ENCODE results near the gene MS4A18.

Gene MS4A18

DNA sequence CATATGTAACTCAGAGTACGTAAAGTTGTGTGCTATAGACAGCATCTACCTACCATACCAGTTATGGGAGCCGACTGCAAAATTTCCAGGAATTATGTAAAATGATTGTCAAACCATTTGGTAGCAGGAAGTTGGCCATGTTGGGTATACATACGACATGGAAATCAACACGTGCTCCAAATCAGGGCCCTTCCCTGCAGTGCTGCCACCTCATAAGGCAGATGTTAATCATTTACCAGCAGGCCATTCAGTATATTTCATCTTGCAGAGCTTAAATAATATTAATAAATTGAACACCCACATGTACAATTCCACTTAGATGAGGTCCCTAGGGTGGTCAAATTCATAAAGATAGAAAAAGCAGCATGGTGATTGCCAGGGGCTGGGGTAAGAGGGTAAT lies 9.8 kb downstream of the MS4A18 start:
- Histone ChIP-seq H3K4me3 (ENCODE audit: extremely low read depth, insufficient read depth, low read length, poor library complexity, severe bottlenecking) (no peak overlapping the region), H3K4me1 (ENCODE audit: control insufficient read depth, insufficient read depth, low read length, poor library complexity, severe bottlenecking) (no peaks in the 10 kb centered on the region), H3K27ac (ENCODE audit: low read depth, low read length, severe bottlenecking) (no peak overlapping the region), H3K36me3 (ENCODE audit: control insufficient read depth, insufficient read depth, low read length) (no peaks in the 10 kb centered on the region), H3K9me3 (ENCODE audit: control insufficient read depth, low read length) (no peaks in the 10 kb centered on the region)
- 70 to 94% methylated on average over 2 of the region's 4 CpGs for WGBS, 2 experiments (ENCODE audit: insufficient coverage in 2 of 2)

- Histone ChIP-seq H3K4me1 (ENCODE audit: control insufficient read depth, insufficient read depth, low read length, poor library complexity, severe bottlenecking) (no peaks in the 10 kb centered on the region), H3K27ac (ENCODE audit: low read depth, low read length, severe bottlenecking) (no peak overlapping the region), H3K9me3 (ENCODE audit: control insufficient read depth, low read length) (no peaks in the 10 kb centered on the region), H3K4me3 (ENCODE audit: extremely low read depth, insufficient read depth, low read length, poor library complexity, severe bottlenecking) (no peak overlapping the region), H3K36me3 (ENCODE audit: control insufficient read depth, insufficient read depth, low read length) (no peaks in the 10 kb centered on the region)
- WGBS, 2 experiments (ENCODE audit: insufficient coverage in 2 of 2), result 63 to 78% methylated on average over 3 to 6 of the region's 7 CpGs
Observed at GRCh38 chr11:60739114-60739513, 14.6 kb downstream of the MS4A18 start.

GRCh38 chr11:60740573-60740972 lies 16.1 kb downstream of the MS4A18 start:
- H3K4me3 ChIP-seq (ENCODE audit: extremely low read depth, insufficient read depth, low read length, poor library complexity, severe bottlenecking), result no peak overlapping the region
- no peaks in the 10 kb centered on the region for H3K9me3 ChIP-seq (ENCODE audit: control insufficient read depth, low read length)
- H3K27ac ChIP-seq (ENCODE audit: low read depth, low read length, severe bottlenecking), result no peak overlapping the region
- H3K36me3 ChIP-seq (ENCODE audit: control insufficient read depth, insufficient read depth, low read length), result no peaks in the 10 kb centered on the region
- H3K4me1 ChIP-seq (ENCODE audit: control insufficient read depth, insufficient read depth, low read length, poor library complexity, severe bottlenecking), result no peaks in the 10 kb centered on the region

- Histone ChIP-seq H3K4me3 (ENCODE audit: extremely low read depth, insufficient read depth, low read length, poor library complexity, severe bottlenecking) (no peak overlapping the region), H3K4me1 (ENCODE audit: control insufficient read depth, insufficient read depth, low read length, poor library complexity, severe bottlenecking) (no peaks in the 10 kb centered on the region), H3K36me3 (ENCODE audit: control insufficient read depth, insufficient read depth, low read length) (no peaks in the 10 kb centered on the region), H3K27ac (ENCODE audit: low read depth, low read length, severe bottlenecking) (no peak overlapping the region), H3K9me3 (ENCODE audit: control insufficient read depth, low read length) (no peaks in the 10 kb centered on the region)
- 80 to 86% methylated on average over 1 of the region's 3 CpGs for WGBS, 2 experiments (ENCODE audit: insufficient coverage in 2 of 2)
Observed at GRCh38 chr11:60741421-60741820, 16.9 kb downstream of the MS4A18 start.

DNA sequence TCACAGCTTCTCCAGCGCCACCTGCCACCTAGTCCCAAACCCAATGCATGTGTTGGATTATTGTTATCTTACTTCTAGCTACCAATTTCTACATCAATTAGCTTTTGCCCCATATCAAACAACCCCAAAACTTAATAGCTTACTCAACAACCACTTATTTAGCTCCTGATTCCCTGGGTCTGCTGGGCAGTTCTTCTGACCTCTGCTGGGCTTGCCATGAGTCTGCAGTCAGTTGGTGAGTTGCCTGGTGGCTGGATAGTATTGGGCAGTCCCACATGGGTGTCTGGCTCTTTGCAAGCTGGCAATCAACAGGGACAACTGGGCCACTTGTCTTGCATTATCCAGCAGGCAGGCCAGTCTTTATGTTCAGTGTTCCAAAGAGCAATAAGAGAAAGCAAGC lies 18.5 kb downstream of the MS4A18 start:
- Histone ChIP-seq H3K36me3 (ENCODE audit: control insufficient read depth, insufficient read depth, low read length) (no peaks in the 10 kb centered on the region), H3K4me3 (ENCODE audit: extremely low read depth, insufficient read depth, low read length, poor library complexity, severe bottlenecking) (no peak overlapping the region), H3K27ac (ENCODE audit: low read depth, low read length, severe bottlenecking) (no peak overlapping the region), H3K4me1 (ENCODE audit: control insufficient read depth, insufficient read depth, low read length, poor library complexity, severe bottlenecking) (no peaks in the 10 kb centered on the region), H3K9me3 (ENCODE audit: control insufficient read depth, low read length) (no peaks in the 10 kb centered on the region)
- WGBS, 2 experiments (ENCODE audit: insufficient coverage in 2 of 2), result 100% methylated on average over 1 of the region's 1 CpG; no CpG with 5 or more reads in 1 of the 2 experiments

- Histone ChIP-seq H3K27ac (ENCODE audit: low read depth, low read length, severe bottlenecking) (no peak overlapping the region), H3K9me3 (ENCODE audit: control insufficient read depth, low read length) (no peaks in the 10 kb centered on the region), H3K36me3 (ENCODE audit: control insufficient read depth, insufficient read depth, low read length) (no peaks in the 10 kb centered on the region), H3K4me1 (ENCODE audit: control insufficient read depth, insufficient read depth, low read length, poor library complexity, severe bottlenecking) (no peaks in the 10 kb centered on the region), H3K4me3 (ENCODE audit: extremely low read depth, insufficient read depth, low read length, poor library complexity, severe bottlenecking) (no peak overlapping the region)
- WGBS, 2 experiments (ENCODE audit: insufficient coverage in 2 of 2), result 60 to 83% methylated on average over 2 to 4 of the region's 5 CpGs
Observed at GRCh38 chr11:60744114-60744513, 19.6 kb downstream of the MS4A18 start.

- H3K36me3 ChIP-seq (ENCODE audit: control insufficient read depth, insufficient read depth, low read length), result no peaks in the 10 kb centered on the region
- H3K27ac ChIP-seq (ENCODE audit: low read depth, low read length, severe bottlenecking), result no peak overlapping the region
- WGBS, 2 experiments (ENCODE audit: insufficient coverage in 2 of 2), result 88 to 93% methylated on average over 14 of the region's 14 CpGs
- H3K4me1 ChIP-seq (ENCODE audit: control insufficient read depth, insufficient read depth, low read length, poor library complexity, severe bottlenecking), result no peaks in the 10 kb centered on the region
- no peaks in the 10 kb centered on the region for H3K9me3 ChIP-seq (ENCODE audit: control insufficient read depth, low read length)
- H3K4me3 ChIP-seq (ENCODE audit: extremely low read depth, insufficient read depth, low read length, poor library complexity, severe bottlenecking), result no peak overlapping the region
Observed at GRCh38 chr11:60747359-60747873, 22.9 kb downstream of the MS4A18 start.

GRCh38 chr11:60748225-60748624 lies 23.7 kb downstream of the MS4A18 start:
- no peaks in the 10 kb centered on the region for H3K4me1 ChIP-seq (ENCODE audit: control insufficient read depth, insufficient read depth, low read length, poor library complexity, severe bottlenecking)
- H3K36me3 ChIP-seq (ENCODE audit: control insufficient read depth, insufficient read depth, low read length), result no peaks in the 10 kb centered on the region
- H3K9me3 ChIP-seq (ENCODE audit: control insufficient read depth, low read length), result no peaks in the 10 kb centered on the region
- 85 to 93% methylated on average over 13 to 14 of the region's 17 CpGs for WGBS, 2 experiments (ENCODE audit: insufficient coverage in 2 of 2)
- no peak overlapping the region for H3K27ac ChIP-seq (ENCODE audit: low read depth, low read length, severe bottlenecking)
- no peak overlapping the region for H3K4me3 ChIP-seq (ENCODE audit: extremely low read depth, insufficient read depth, low read length, poor library complexity, severe bottlenecking)

- Histone ChIP-seq H3K4me1 (ENCODE audit: control insufficient read depth, insufficient read depth, low read length, poor library complexity, severe bottlenecking) (no peaks in the 10 kb centered on the region), H3K36me3 (ENCODE audit: control insufficient read depth, insufficient read depth, low read length) (no peaks in the 10 kb centered on the region), H3K9me3 (ENCODE audit: control insufficient read depth, low read length) (no peaks in the 10 kb centered on the region), H3K4me3 (ENCODE audit: extremely low read depth, insufficient read depth, low read length, poor library complexity, severe bottlenecking) (no peak overlapping the region), H3K27ac (ENCODE audit: low read depth, low read length, severe bottlenecking) (no peak overlapping the region)
- 78 to 79% methylated on average over 5 to 7 of the region's 8 CpGs for WGBS, 2 experiments (ENCODE audit: insufficient coverage in 2 of 2)
Observed at GRCh38 chr11:60748821-60749220, 24.3 kb downstream of the MS4A18 start.

GRCh38 chr11:60750911-60751310 lies 26.4 kb downstream of the MS4A18 start:
- no peaks in the 10 kb centered on the region for H3K36me3 ChIP-seq (ENCODE audit: control insufficient read depth, insufficient read depth, low read length)
- no peaks in the 10 kb centered on the region for H3K9me3 ChIP-seq (ENCODE audit: control insufficient read depth, low read length)
- H3K27ac ChIP-seq (ENCODE audit: low read depth, low read length, severe bottlenecking), result no peak overlapping the region
- H3K4me1 ChIP-seq (ENCODE audit: control insufficient read depth, insufficient read depth, low read length, poor library complexity, severe bottlenecking), result peaks cover 5% of the 10 kb centered on the region
- WGBS, 2 experiments (ENCODE audit: insufficient coverage in 2 of 2), result 79 to 100% methylated on average over 2 of the region's 3 CpGs
- no peak overlapping the region for H3K4me3 ChIP-seq (ENCODE audit: extremely low read depth, insufficient read depth, low read length, poor library complexity, severe bottlenecking)

- H3K36me3 ChIP-seq (ENCODE audit: control insufficient read depth, insufficient read depth, low read length), result no peaks in the 10 kb centered on the region
- H3K4me1 ChIP-seq (ENCODE audit: control insufficient read depth, insufficient read depth, low read length, poor library complexity, severe bottlenecking), result peaks cover 6% of the 10 kb centered on the region
- no peaks in the 10 kb centered on the region for H3K9me3 ChIP-seq (ENCODE audit: control insufficient read depth, low read length)
- no peak overlapping the region for H3K27ac ChIP-seq (ENCODE audit: low read depth, low read length, severe bottlenecking)
- 88 to 91% methylated on average over 2 to 3 of the region's 4 CpGs for WGBS, 2 experiments (ENCODE audit: insufficient coverage in 2 of 2)
- H3K4me3 ChIP-seq (ENCODE audit: extremely low read depth, insufficient read depth, low read length, poor library complexity, severe bottlenecking), result no peak overlapping the region
Observed at GRCh38 chr11:60753309-60753708, 28.8 kb downstream of the MS4A18 start.

All from mesodermal cell (in vitro differentiated cells).